H54 (cell line): ENCODE data around the gene LIMA1.

Experiments
- DNase-seq: peaks from one replicate; pipeline ENCODE4 v3.0.0; 2011; ENCODE audit warnings: low spot score, mixed read lengths; ENCODE audit not compliant: insufficient read length
- FAIRE-seq: peaks from 3 replicates; lab custom pipeline; 2011; peaks lifted over from hg19 to GRCh38; lab: Jason Lieb, UNC
- POLR2A ChIP-seq: IDR thresholded peaks from 2 replicates; pipeline ENCODE4 v1.6.1; 2011; ENCODE audit warnings: low read depth, mild to moderate bottlenecking, low read length

LIMA1 gene

DNA sequence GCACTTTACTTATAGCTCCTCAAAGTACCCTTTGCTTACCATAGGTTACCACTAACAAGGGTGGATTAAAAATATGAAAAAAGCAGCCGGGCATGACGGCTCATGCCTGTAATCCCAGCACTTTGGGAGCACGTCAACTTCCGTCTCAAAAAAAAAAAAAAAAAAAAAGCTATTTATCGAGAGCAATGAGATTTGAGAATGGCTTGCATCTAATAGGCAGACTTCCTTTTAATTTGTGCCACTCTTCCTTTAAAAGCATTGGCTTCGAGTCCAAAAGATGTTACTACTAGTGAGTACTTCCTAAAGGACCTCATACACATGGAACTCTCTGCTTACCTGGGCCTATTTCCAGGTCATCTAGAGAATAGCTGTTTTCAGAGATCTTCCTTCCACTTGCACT is 77.7 kb downstream of the LIMA1 start:
- DNase-seq (no peak), FAIRE-seq (no peak)
- no peak for TF ChIP-seq POLR2A

- DNase-seq (no peak), FAIRE-seq (no peak)
- TF ChIP-seq POLR2A: no peak
Measured at GRCh38 chr12:50203691-50204090, 79.6 kb downstream of the LIMA1 start.

DNA sequence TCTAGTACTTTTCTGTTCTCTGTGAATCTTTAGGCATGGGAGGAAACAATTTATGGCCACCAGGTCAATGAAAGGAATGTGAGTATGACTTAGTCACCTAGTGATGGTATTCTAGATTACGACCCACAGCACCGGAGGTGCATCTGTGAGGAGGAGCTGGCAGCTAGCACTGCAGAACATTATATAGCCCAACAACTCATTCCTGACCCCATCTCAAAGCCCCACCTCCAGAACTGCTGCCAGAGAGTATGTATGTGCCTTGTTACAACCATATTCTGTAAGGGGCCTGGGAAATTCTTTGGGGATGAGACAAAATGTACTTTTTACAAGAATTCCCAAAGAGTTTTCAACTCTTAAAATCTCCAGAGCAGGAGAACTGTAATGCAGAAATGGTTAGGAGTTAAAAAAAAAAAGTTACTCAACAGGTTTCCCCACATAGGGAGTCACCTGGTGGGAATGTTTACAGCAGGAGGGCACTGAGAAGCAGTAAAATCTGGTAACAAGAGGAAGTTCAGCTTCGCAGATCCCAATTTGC is 81.3 kb downstream of the LIMA1 start:
- TF ChIP-seq POLR2A: no peak
- peak; percentile 97 for FAIRE-seq
- DNase-seq: peak; percentile 51

- no peak for DNase-seq
- FAIRE-seq: peak; percentile 55
Measured at GRCh38 chr12:50200552-50201273, 82.6 kb downstream of the LIMA1 start.

GRCh38 chr12:50198829-50199228 is 84.5 kb downstream of the LIMA1 start:
- DNase-seq (no peak), FAIRE-seq (no peak)
- no peak for TF ChIP-seq POLR2A

More at GRCh38 chr12:50200552-50201273, 82.6 kb downstream of the LIMA1 start:
- TF ChIP-seq POLR2A: no peak

- FAIRE-seq: no peak
- no peak for TF ChIP-seq POLR2A
- DNase-seq: no peak
Measured at GRCh38 chr12:50197297-50197727, 86.0 kb downstream of the LIMA1 start.

- DNase-seq: no peak
- FAIRE-seq: peak; percentile 23
- TF ChIP-seq POLR2A: no peak
Measured at GRCh38 chr12:50196537-50196936, 86.8 kb downstream of the LIMA1 start.

GRCh38 chr12:50195832-50196231 is 87.5 kb downstream of the LIMA1 start:
- FAIRE-seq (no peak), DNase-seq (no peak)
- TF ChIP-seq POLR2A: no peak

DNA sequence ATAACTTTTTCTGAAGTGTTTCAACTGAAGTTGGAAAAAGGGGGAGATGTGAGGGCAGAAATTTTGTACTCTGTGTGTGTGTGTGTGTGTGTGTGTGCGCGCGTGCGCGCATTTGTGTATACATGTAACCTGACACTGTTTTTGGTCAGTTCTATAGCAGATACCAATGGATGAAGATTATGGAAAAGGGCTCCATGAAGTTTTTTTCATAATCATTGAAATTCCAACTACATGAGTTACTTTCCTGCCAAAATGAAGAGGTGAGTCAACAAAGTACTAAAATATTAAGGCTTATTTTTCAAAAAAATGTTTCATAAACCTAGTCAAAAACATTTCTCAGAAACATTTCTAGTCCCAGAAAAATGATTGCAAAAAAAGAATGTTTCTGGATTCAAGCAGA is 90.4 kb downstream of the LIMA1 start:
- no peak for FAIRE-seq
- TF ChIP-seq POLR2A: no peak
- DNase-seq: no peak

DNA sequence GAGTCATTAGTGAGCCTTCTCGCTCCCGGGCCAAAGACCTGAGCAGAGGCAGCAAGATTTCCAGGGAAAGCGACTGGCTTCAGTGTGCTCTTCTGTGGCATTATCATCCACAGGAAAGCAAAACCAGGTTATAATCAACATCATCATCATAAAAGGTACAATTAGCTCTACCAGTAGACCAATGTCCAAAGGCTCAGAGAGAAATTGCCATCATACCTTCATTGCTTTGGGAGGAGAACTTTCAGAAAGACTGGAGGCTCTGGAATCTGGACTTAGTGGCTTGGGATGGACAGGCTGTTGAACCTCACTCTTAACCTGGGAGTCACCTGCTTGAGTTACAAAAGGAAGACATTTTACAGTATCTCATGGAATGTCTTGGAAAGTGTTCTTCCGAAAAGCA is 91.1 kb downstream of the LIMA1 start:
- FAIRE-seq: no peak
- DNase-seq: no peak
- TF ChIP-seq POLR2A: no peak

DNA sequence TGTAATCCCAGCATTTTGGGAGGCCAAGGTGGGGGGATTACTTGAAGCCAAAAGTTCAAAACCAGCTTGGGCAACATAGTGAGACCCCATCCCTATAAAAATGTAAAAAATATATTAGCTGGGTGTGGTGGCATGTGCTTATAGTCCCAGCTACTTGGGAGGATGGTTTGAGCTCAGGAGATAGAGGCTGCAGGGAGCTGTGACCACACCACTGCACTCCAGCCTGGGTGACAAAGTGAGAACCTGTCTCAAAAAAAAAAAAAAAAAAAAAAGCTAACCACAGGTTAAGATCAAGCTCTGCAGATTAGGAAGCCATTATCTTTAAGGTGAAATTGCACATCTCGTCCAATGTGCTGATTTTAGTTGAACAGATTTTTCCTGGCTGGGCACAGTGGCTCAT is 92.5 kb downstream of the LIMA1 start:
- DNase-seq: no peak
- FAIRE-seq: no peak
- TF ChIP-seq POLR2A: no peak

DNA sequence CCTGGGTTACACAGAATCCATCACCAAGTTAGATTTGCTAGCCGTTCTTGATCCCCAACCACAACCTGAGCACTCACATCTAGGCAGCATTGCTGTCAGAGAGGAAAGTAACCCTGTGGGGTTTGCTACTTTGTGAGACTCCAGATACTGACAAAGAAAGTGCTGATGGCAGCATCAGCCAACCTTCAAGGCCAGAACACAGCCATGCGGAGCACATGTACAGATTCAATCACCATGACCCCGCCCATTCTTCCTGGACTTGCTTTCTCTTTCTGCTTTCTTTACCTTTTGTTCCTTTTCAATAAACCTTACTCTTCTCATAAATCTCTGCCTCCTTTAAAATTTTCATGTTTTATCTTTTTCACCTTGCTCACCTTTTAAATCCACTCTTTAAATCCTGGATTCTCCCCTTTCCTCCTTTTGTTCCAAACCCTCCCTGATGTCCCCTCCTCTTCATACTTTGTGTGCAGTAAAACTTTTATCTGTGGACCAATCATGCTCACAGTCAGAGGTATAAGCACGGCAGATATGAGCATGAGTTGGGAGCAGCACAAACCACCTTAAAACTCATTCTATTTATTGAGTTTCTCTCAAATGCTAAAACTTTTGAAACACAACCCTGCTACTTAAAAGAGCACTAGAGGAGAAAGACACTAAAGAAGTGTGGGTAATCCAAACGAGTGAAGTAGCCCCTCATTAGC is 94.3 kb downstream of the LIMA1 start:
- DNase-seq (no peak), FAIRE-seq (no peak)
- no peak for TF ChIP-seq POLR2A

GRCh38 chr12:50188241-50188781 is 95.0 kb downstream of the LIMA1 start:
- FAIRE-seq: no peak
- no peak for TF ChIP-seq POLR2A
- DNase-seq: no peak
